Measurements from ENCODE around the gene TNK2.

DNA sequence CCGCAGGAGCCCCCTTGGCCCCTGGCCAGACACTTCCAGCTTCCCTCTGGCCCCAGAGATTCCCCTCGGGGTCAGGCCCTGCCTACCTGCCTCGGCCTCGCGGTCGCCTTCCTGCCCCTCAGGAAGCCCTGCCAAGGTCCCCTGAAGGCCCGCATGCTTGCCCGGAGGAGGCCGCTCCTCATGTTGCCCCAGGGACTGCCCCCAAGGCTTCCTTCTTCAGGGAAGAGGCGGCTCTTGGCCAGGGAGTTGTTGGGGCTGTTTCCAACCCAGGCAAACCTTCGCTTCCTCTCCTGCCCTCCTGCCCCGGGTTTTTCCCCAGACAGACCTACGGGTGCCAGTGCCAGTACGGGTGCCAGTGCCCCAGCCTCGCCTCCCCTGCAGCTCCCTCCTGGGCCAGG, 83.2 kb downstream of the TNK2 start:
- TF ChIP-seq GATA3 (IDR thresholded peaks at IDR 0.05; ENCODE audit: low read depth, low read length): no peak
- no peak for TF ChIP-seq GATA2 (IDR thresholded peaks at IDR 0.05; ENCODE audit: low read depth, low read length)
